Cardiac muscle cell (in vitro differentiated cells and primary cell): Measurements from ENCODE around the gene INTS1. TPM values are rescaled to one million over a fixed set of nuclear protein-coding genes. Genes with fewer than 3 reads are reported as not detected.

Source experiments
- DNase-seq, 2 donors: peaks; one replicate each; pipeline versions ENCODE4 v3.0.0 to v3.0.0-alpha.2; 2010 to 2017; ENCODE audit warnings: low read depth in 1 of 2, low spot score in 1 of 2
- H3K27ac ChIP-seq: fragments of 200-600 bp; sonication (generic); 2 replicates; pipeline ENCODE4 v1.5.1; 2016
- H3K27me3 ChIP-seq: fragments of 200-600 bp; sonication (generic); 2 replicates; pipeline ENCODE4 v1.6.0; 2016; ENCODE audit warnings: control low read depth
- H3K36me3 ChIP-seq: fragments of 200-600 bp; sonication (generic); 2 replicates; pipeline ENCODE4 v1.5.1; 2016; ENCODE audit warnings: control low read depth
- H3K4me1 ChIP-seq: fragments of 200-600 bp; sonication (generic); 2 replicates; pipeline ENCODE4 v1.8.1; 2017; ENCODE audit warnings: low read depth, mild to moderate bottlenecking, mixed run types
- H3K4me3 ChIP-seq: fragments of 200-600 bp; sonication (generic); 2 replicates; pipeline ENCODE4 v1.5.1; 2016; ENCODE audit warnings: mild to moderate bottlenecking
- H3K9me3 ChIP-seq: fragments of 200-600 bp; sonication (generic); 2 replicates; pipeline ENCODE4 v1.5.1; 2017; ENCODE audit warnings: low read depth, mild to moderate bottlenecking, control low read depth
- polyA plus RNA-seq: library from polyadenylated mRNA; unstranded; fragments of >200 nt; fragmentation: Nextera tagmentation; extraction: Ambion mirVana; gene quantifications from 2 replicates; pipeline ENCODE4 v1.2.1, GENCODE V29; 2016
- total RNA-seq: library from RNA; depleted of rRNA; stranded (reverse); fragments of >200 nt; gene quantifications from 2 replicates; pipeline ENCODE4 v1.2.3, GENCODE V29; 2016
- TF ChIP-seq, protein P1 (sequence below): IDR thresholded peaks from 2 replicates; pipeline ENCODE4 v1.5.1; 2012; ENCODE audit warnings: low read depth, mild to moderate bottlenecking, low read length

The INTS1 gene
- total and polyA plus RNA-seq, 2 experiments from 2014 or later: 54.5 to 132 TPM

GRCh38 chr7:1513657-1514095 lies 9.5 kb upstream of the INTS1 start:
- TF ChIP-seq, protein P1, sequence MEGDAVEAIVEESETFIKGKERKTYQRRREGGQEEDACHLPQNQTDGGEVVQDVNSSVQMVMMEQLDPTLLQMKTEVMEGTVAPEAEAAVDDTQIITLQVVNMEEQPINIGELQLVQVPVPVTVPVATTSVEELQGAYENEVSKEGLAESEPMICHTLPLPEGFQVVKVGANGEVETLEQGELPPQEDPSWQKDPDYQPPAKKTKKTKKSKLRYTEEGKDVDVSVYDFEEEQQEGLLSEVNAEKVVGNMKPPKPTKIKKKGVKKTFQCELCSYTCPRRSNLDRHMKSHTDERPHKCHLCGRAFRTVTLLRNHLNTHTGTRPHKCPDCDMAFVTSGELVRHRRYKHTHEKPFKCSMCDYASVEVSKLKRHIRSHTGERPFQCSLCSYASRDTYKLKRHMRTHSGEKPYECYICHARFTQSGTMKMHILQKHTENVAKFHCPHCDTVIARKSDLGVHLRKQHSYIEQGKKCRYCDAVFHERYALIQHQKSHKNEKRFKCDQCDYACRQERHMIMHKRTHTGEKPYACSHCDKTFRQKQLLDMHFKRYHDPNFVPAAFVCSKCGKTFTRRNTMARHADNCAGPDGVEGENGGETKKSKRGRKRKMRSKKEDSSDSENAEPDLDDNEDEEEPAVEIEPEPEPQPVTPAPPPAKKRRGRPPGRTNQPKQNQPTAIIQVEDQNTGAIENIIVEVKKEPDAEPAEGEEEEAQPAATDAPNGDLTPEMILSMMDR: no peak
- Histone ChIP-seq H3K9me3 (no peaks in the 10 kb centered on the region), H3K27me3 (no peaks in the 10 kb centered on the region), H3K4me1 (peaks cover 8% of the 10 kb centered on the region), H3K4me3 (no peak overlapping the region), H3K36me3 (no peaks in the 10 kb centered on the region), H3K27ac (peak overlapping the region; percentile 89)
- peak; percentile 17 to 26 for DNase-seq

- TF ChIP-seq, protein P1: no peak
- H3K4me3 ChIP-seq: no peak overlapping the region
- DNase-seq: peak; percentile 41 to 65
- no peaks in the 10 kb centered on the region for H3K36me3 ChIP-seq
- no peaks in the 10 kb centered on the region for H3K27me3 ChIP-seq
- H3K27ac ChIP-seq: peak overlapping the region; percentile 89
- H3K9me3 ChIP-seq: no peaks in the 10 kb centered on the region
- H3K4me1 ChIP-seq: peaks cover 8% of the 10 kb centered on the region
These were observed 8.8 kb upstream of the INTS1 start for GRCh38 chr7:1512781-1513656.

DNA sequence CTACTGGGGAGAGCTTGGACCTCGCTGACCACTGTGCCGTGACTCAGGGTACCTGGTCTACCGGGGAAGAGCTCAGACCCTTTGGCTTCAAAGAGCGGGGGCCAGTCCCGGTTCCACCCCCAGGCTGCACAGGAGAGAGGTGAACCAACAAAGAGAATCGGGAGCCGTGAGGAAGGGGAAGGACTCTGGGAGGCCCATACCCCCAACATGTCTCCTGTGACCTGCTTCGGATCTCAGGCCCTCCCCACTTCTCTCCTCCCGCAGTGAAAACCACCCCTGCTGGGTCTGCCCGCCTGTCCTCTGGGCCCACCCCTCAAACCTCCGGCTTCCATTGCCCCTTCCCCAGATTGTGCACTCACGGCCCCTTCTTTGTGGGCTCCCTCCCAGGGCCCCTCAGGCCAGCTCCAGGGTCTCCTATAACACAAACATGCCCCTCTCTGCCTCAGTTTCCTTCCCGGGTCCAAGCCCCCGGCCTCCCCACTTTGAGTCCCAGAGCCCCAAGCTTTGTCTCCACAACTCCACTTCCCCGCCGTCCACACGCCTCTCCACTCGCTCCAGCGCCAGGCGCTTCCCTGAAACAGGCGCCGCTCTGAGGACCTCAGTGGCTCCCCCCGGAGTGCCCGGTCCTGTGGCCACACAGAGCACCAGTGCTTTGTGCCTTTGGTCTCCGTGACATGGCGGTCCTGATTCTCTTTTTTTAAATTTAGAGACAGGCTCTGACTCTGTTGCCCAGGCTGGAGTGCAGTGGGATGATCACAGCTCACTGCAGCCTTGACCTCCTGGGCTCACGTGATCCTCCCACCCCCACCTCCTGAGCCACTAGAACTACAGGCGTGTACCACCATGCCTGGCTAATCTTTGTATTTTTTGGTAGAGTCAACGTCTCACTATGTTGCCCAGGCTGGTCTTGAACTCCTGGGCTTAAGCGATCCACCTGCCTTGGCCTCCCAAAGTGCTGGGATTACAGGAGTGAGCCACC lies 7.5 kb upstream of the INTS1 start:
- H3K27me3 ChIP-seq: no peaks in the 10 kb centered on the region
- TF ChIP-seq, protein P1: no peak
- H3K4me1 ChIP-seq: peaks cover 8% of the 10 kb centered on the region
- H3K27ac ChIP-seq: no peak overlapping the region
- H3K4me3 ChIP-seq: no peak overlapping the region
- H3K36me3 ChIP-seq: no peaks in the 10 kb centered on the region
- DNase-seq: no peak
- no peaks in the 10 kb centered on the region for H3K9me3 ChIP-seq

DNA sequence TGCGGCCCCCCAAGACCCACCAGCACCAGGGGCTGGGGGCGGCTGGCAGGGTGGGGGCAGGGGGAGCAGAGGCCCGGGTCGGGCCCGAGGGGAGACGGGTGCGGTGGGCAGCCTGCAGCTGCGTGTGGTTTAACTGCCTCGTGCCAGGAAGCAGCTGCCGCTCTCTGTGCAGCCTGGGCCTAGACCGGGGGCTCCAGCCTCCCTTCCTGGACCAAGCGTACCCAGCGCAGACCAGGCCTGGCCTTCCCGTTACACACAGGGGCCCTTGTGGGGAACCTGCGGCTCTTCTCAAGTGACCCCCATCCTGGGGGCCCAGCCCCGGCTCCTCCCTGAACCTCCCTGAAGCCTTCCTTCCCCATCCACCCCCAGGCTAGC lies 6.6 kb upstream of the INTS1 start:
- Histone ChIP-seq H3K27me3 (no peaks in the 10 kb centered on the region), H3K9me3 (no peaks in the 10 kb centered on the region), H3K36me3 (no peaks in the 10 kb centered on the region), H3K4me1 (peaks cover 8% of the 10 kb centered on the region), H3K27ac (no peak overlapping the region), H3K4me3 (no peak overlapping the region)
- TF ChIP-seq, protein P1: no peak
- DNase-seq: no peak

- TF ChIP-seq, protein P1: no peak
- Histone ChIP-seq H3K36me3 (no peaks in the 10 kb centered on the region), H3K27me3 (no peaks in the 10 kb centered on the region)
These were observed 5.0 kb upstream of the INTS1 start for GRCh38 chr7:1509226-1509625.

More at GRCh38 chr7:1509226-1509625, 5.0 kb upstream of the INTS1 start:
- no peak for DNase-seq
- H3K9me3 ChIP-seq: no peaks in the 10 kb centered on the region
- no peak overlapping the region for H3K4me3 ChIP-seq
- peaks cover 8% of the 10 kb centered on the region for H3K4me1 ChIP-seq
- no peak overlapping the region for H3K27ac ChIP-seq
